ENCODE measurements around the gene DCDC2.

- TF ChIP-seq FOXJ3 (CRISPR knock-in tag; IDR thresholded peaks at IDR 0.05; ENCODE audit: borderline replicate concordance) (no peak), CTCF (IDR thresholded peaks at IDR 0.05) (no peak), ESRRA (CRISPR knock-in tag; IDR thresholded peaks at IDR 0.05; ENCODE audit: borderline replicate concordance) (no peak), E2F4 (CRISPR knock-in tag; IDR thresholded peaks at IDR 0.05; ENCODE audit: borderline replicate concordance, low read depth) (no peak), CREB1 (CRISPR knock-in tag; IDR thresholded peaks at IDR 0.05) (no peak), MAX (CRISPR knock-in tag; IDR thresholded peaks at IDR 0.05) (no peak), ZNF219 (CRISPR knock-in tag; IDR thresholded peaks at IDR 0.05; ENCODE audit: borderline replicate concordance) (no peak), SOX15 (CRISPR knock-in tag; IDR thresholded peaks at IDR 0.05) (no peak)
Measured at GRCh38 chr6:24149296-24149695, 208.6 kb downstream of the DCDC2 start.
